HepG2 (cell line): ENCODE data around the gene APOL4. TPM values are rescaled to one million over a fixed set of nuclear protein-coding genes. Genes with fewer than 3 reads are reported as not detected.

ENCODE experiments used
- ATF7-NPFF ChIP-seq: sonication (generic); formaldehyde crosslinking; IDR thresholded peaks from 2 replicates; pipeline ENCODE4 v1.8.1; 2023; ENCODE audit warnings: mild to moderate bottlenecking, low read depth, missing genetic modification reagents, moderate library complexity
- EEA1 ChIP-seq: sonication (generic); formaldehyde crosslinking; IDR thresholded peaks from 2 replicates; pipeline ENCODE4 v1.5.1; 2020; ENCODE audit warnings: mild to moderate bottlenecking, missing genetic modification reagents, borderline replicate concordance
- EZH2 ChIP-seq: conservative IDR thresholded peaks from 2 replicates; pipeline ENCODE4 v1.6.1; 2012; ENCODE audit warnings: mild to moderate bottlenecking, low read depth, low read length, moderate library complexity
- JUND ChIP-seq: sonication (generic); formaldehyde crosslinking; IDR thresholded peaks from 2 replicates; pipeline ENCODE4 v1.8.0; 2022; ENCODE audit warnings: mild to moderate bottlenecking, missing genetic modification reagents
- MAF1 ChIP-seq: sonication (generic); formaldehyde crosslinking; IDR thresholded peaks from 2 replicates; pipeline ENCODE4 v1.5.0; 2020; ENCODE audit warnings: missing genetic modification reagents, borderline replicate concordance
- NONO ChIP-seq, 2 experiments: fragments of 450-650 bp in 1 of 2; sonication (generic) in 1 of 2; formaldehyde crosslinking in 1 of 2; IDR thresholded peaks in 1 of 2; conservative IDR thresholded peaks in 1 of 2; 2 replicates each; pipeline versions ENCODE4 v1.6.1 to v1.8.0; 2017 to 2022; ENCODE audit warnings: mild to moderate bottlenecking in 1 of 2, missing genetic modification reagents in 1 of 2, moderate library complexity in 1 of 2
- PRMT3 ChIP-seq: sonication (generic); formaldehyde crosslinking; IDR thresholded peaks from 2 replicates; pipeline ENCODE4 v1.8.1; 2022; ENCODE audit warnings: low read depth, mild to moderate bottlenecking, moderate library complexity, missing genetic modification reagents, borderline replicate concordance
- RBM39 ChIP-seq: fragments of 200-400 bp; formaldehyde crosslinking; IDR thresholded peaks from one replicate; pipeline ENCODE4 v1.6.1; 2018; ENCODE audit warnings: antibody characterized with exemption, mild to moderate bottlenecking, low read depth, low read length; ENCODE audit not compliant: poor library complexity, severe bottlenecking
- SP1 ChIP-seq, 2 experiments: fragments of 450-650 bp in 1 of 2; sonication (generic) in 1 of 2; formaldehyde crosslinking in 1 of 2; IDR thresholded peaks; 2 replicates each; pipeline versions ENCODE4 v1.4.0 to v1.6.1; 2016 to 2020; ENCODE audit warnings: missing genetic modification reagents in 1 of 2
- ZBTB1 ChIP-seq: sonication (generic); formaldehyde crosslinking; IDR thresholded peaks from 2 replicates; pipeline ENCODE4 v1.4.0; 2020; ENCODE audit warnings: missing genetic modification reagents, borderline replicate concordance
- ZBTB46 ChIP-seq: sonication (generic); formaldehyde crosslinking; IDR thresholded peaks from 2 replicates; pipeline ENCODE4 v1.4.0; 2020; ENCODE audit warnings: mild to moderate bottlenecking, missing genetic modification reagents, borderline replicate concordance
- ZNF160 ChIP-seq: sonication (generic); formaldehyde crosslinking; IDR thresholded peaks from 2 replicates; pipeline ENCODE4 v1.8.0; 2022; ENCODE audit warnings: mild to moderate bottlenecking, inconsistent platforms, missing genetic modification reagents
- ZNF619 ChIP-seq: sonication (generic); formaldehyde crosslinking; IDR thresholded peaks from 2 replicates; pipeline ENCODE4 v1.4.0; 2020; ENCODE audit warnings: mild to moderate bottlenecking, missing genetic modification reagents
- ZNF720 ChIP-seq: sonication (generic); formaldehyde crosslinking; IDR thresholded peaks from 2 replicates; pipeline ENCODE4 v1.4.0; 2020; ENCODE audit warnings: missing genetic modification reagents
- polyA plus RNA-seq, 8 experiments: library from polyadenylated mRNA; depleted of rRNA in 3 of 8; stranded (reverse) in 7 of 8; unstranded in 1 of 8; fragments of >200 nt; fragmentation: Illumina TruSeq in 4 of 8; extraction: Trizol in 4 of 8; gene quantifications; 2 replicates each; pipeline versions ENCODE4 v1.2.1 to v1.2.3, GENCODE V29; 2011 to 2016; ENCODE audit warnings: low read depth in 4 of 8, missing spikeins in 1 of 8, mixed read lengths in 1 of 8; ENCODE audit not compliant: insufficient read depth in 1 of 8
- total RNA-seq, 5 experiments: library from RNA; depleted of rRNA; stranded (reverse); fragments of >200 nt; fragmentation: Illumina TruSeq; extraction: Trizol; gene quantifications; 2 replicates each; pipeline ENCODE4 v1.2.3, GENCODE V29; 2016; ENCODE audit warnings: low read depth in 1 of 5
- TF ChIP-seq, protein P1 (sequence below): sonication (generic); formaldehyde crosslinking; IDR thresholded peaks from 2 replicates; pipeline ENCODE4 v1.4.0; 2020; ENCODE audit warnings: low read depth, mild to moderate bottlenecking, missing genetic modification reagents
- TF ChIP-seq, protein P2 (sequence below): sonication (generic); formaldehyde crosslinking; IDR thresholded peaks from 2 replicates; pipeline ENCODE4 v1.9.0; 2021; ENCODE audit warnings: missing genetic modification reagents, borderline replicate concordance
- TF ChIP-seq, protein P3 (sequence below): sonication (generic); formaldehyde crosslinking; IDR thresholded peaks from 2 replicates; pipeline ENCODE4 v1.5.0; 2020; ENCODE audit warnings: mild to moderate bottlenecking, missing genetic modification reagents

The APOL4 gene
- total and polyA plus RNA-seq, 2 of the 13 experiments (the other 11 are each of a cell fraction or from before 2014, with no cell fraction given), result 0.77 to 2.8 TPM

DNA sequence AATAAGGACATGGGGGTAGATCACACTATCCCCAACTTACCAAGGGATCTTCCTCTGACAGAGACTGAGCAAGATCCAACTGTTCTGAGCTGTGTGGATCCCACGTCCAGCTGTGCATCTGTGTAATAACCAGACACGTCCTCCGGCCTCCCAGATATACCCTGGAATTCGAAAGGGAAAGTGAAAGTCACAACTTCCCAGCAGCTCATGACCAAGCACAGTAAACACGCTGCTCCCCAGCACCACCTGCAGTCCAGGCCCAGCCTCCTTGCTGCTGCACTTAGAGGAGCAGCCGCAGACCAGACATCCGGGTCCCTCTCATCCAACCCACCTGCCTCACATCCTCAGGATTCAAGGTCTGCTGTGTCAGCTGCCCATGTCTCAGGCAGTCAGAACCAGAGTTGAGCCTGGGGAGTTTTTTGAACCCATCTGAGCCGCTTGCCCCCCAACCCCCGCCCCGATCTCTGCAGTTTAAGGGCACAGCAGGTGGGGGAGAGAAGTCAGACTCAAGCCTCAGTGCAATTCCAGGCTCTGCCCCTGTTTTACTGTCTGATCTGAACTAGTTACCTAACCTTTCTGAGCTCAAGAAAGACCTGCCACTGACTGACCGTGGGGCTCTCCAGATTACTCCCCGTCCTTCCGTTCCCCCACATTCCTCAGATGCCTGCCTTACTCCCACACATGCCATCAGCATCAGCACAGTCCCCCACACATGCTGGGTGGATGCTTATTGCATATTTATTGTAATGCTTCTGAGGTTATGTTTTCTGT lies 38.0 kb upstream of the APOL4 start, which contains the start of gene APOL2 (continued):
- TF ChIP-seq SP1 (IDR thresholded peaks at IDR 0.05) (no peak), SP1 (CRISPR knock-in tag; IDR thresholded peaks at IDR 0.05) (no peak), PRMT3 (CRISPR knock-in tag) (no peak), ZBTB46 (CRISPR knock-in tag) (no peak), EZH2 (no peak), ZNF619 (CRISPR knock-in tag) (no peak), MAF1 (no peak), JUND (CRISPR knock-in tag) (peak; percentile 55; the same call in 1 of the 2 replicates), RBM39 (no peak), ZBTB1 (no peak), ZNF160 (CRISPR knock-in tag) (0 out of 2 replicates have a peak, but pooled peaks have one; percentile 50), EEA1 (no peak), ZNF720 (CRISPR knock-in tag) (no peak), NONO (IDR thresholded peaks at IDR 0.05) (no peak), NONO (CRISPR knock-in tag; conservative IDR thresholded peaks at IDR 0.05) (no peak), ATF7-NPFF (no peak)
- TF ChIP-seq, protein P1, sequence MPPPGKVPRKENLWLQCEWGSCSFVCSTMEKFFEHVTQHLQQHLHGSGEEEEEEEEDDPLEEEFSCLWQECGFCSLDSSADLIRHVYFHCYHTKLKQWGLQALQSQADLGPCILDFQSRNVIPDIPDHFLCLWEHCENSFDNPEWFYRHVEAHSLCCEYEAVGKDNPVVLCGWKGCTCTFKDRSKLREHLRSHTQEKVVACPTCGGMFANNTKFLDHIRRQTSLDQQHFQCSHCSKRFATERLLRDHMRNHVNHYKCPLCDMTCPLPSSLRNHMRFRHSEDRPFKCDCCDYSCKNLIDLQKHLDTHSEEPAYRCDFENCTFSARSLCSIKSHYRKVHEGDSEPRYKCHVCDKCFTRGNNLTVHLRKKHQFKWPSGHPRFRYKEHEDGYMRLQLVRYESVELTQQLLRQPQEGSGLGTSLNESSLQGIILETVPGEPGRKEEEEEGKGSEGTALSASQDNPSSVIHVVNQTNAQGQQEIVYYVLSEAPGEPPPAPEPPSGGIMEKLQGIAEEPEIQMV, result no peak
- TF ChIP-seq, protein P2, sequence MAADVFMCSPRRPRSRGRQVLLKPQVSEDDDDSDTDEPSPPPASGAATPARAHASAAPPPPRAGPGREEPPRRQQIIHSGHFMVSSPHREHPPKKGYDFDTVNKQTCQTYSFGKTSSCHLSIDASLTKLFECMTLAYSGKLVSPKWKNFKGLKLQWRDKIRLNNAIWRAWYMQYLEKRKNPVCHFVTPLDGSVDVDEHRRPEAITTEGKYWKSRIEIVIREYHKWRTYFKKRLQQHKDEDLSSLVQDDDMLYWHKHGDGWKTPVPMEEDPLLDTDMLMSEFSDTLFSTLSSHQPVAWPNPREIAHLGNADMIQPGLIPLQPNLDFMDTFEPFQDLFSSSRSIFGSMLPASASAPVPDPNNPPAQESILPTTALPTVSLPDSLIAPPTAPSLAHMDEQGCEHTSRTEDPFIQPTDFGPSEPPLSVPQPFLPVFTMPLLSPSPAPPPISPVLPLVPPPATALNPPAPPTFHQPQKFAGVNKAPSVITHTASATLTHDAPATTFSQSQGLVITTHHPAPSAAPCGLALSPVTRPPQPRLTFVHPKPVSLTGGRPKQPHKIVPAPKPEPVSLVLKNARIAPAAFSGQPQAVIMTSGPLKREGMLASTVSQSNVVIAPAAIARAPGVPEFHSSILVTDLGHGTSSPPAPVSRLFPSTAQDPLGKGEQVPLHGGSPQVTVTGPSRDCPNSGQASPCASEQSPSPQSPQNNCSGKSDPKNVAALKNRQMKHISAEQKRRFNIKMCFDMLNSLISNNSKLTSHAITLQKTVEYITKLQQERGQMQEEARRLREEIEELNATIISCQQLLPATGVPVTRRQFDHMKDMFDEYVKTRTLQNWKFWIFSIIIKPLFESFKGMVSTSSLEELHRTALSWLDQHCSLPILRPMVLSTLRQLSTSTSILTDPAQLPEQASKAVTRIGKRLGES (CRISPR knock-in tag), result no peak
- TF ChIP-seq, protein P3, sequence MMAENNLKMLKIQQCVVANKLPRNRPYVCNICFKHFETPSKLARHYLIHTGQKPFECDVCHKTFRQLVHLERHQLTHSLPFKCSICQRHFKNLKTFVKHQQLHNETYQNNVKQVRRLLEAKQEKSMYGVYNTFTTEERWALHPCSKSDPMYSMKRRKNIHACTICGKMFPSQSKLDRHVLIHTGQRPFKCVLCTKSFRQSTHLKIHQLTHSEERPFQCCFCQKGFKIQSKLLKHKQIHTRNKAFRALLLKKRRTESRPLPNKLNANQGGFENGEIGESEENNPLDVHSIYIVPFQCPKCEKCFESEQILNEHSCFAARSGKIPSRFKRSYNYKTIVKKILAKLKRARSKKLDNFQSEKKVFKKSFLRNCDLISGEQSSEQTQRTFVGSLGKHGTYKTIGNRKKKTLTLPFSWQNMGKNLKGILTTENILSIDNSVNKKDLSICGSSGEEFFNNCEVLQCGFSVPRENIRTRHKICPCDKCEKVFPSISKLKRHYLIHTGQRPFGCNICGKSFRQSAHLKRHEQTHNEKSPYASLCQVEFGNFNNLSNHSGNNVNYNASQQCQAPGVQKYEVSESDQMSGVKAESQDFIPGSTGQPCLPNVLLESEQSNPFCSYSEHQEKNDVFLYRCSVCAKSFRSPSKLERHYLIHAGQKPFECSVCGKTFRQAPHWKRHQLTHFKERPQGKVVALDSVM (CRISPR knock-in tag), result peak; percentile 44; the same call in 1 of the 2 replicates
